ENCODE measurements around the gene ANO10. TPM values are rescaled to one million over a fixed set of nuclear protein-coding genes. Genes with fewer than 3 reads are reported as not detected.

The ANO10 gene
- total and polyA plus RNA-seq, 2 of the 8 experiments (the other 6 are each of a cell fraction or from before 2014, with no cell fraction given), result 38.0 to 53.2 TPM

GRCh38 chr3:43391621-43392020, 230.2 kb downstream of the ANO10 start (continued):
- TF ChIP-seq CHD7 (IDR thresholded peaks at IDR 0.05; ENCODE audit: insufficient replicate concordance, low read length) (no peak), NANOG (IDR thresholded peaks at IDR 0.05; ENCODE audit: insufficient read depth, low read depth, low read length, poor library complexity, severe bottlenecking) (no peak), TEAD4 (IDR thresholded peaks at IDR 0.05; ENCODE audit: low read depth, low read length) (no peak), ATF3 (IDR thresholded peaks at IDR 0.05; ENCODE audit: insufficient read depth, low read depth, low read length) (no peak), USF2 (IDR thresholded peaks at IDR 0.05; ENCODE audit: low read length) (no peak), RXRA (IDR thresholded peaks at IDR 0.05; ENCODE audit: insufficient read depth, low read depth, low read length) (no peak)

Data from H1 (cell line).